ENCODE data around the gene TRIM41.

Gene TRIM41

GRCh38 chr5:181231432-181231831 lies 8.4 kb downstream of the TRIM41 start (continued):
- TF ChIP-seq SP2 (tag by site-specific recombination; IDR thresholded peaks at IDR 0.05), result 0 out of 2 replicates have a peak, but pooled peaks have one; percentile 13
- TF ChIP-seq, protein P1, sequence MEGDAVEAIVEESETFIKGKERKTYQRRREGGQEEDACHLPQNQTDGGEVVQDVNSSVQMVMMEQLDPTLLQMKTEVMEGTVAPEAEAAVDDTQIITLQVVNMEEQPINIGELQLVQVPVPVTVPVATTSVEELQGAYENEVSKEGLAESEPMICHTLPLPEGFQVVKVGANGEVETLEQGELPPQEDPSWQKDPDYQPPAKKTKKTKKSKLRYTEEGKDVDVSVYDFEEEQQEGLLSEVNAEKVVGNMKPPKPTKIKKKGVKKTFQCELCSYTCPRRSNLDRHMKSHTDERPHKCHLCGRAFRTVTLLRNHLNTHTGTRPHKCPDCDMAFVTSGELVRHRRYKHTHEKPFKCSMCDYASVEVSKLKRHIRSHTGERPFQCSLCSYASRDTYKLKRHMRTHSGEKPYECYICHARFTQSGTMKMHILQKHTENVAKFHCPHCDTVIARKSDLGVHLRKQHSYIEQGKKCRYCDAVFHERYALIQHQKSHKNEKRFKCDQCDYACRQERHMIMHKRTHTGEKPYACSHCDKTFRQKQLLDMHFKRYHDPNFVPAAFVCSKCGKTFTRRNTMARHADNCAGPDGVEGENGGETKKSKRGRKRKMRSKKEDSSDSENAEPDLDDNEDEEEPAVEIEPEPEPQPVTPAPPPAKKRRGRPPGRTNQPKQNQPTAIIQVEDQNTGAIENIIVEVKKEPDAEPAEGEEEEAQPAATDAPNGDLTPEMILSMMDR (tag by site-specific recombination; IDR thresholded peaks at IDR 0.05), result no peak

- peaks cover 17 to 80% of the 10 kb centered on the region in 2 experiments for H3K36me3 ChIP-seq (ENCODE audit: control insufficient read depth in 2 of 2, insufficient read depth in 1 of 2, low read length in 2 of 2)
- CTCF ChIA-PET, result no interaction called here
- POLR2A ChIA-PET, result interaction anchor here (2.2 kb wide), 1 partner anchor 9 kb away, joined by 6 read pairs; no protein-coding TSS in a partner anchor
- no peaks in the 10 kb centered on the region for H3K4me1 ChIP-seq (ENCODE audit: control insufficient read depth, insufficient read depth, low read length)
- no peak overlapping the region for H3K4me3 ChIP-seq (ENCODE audit: low read depth, low read length)
- H3K27ac ChIP-seq (ENCODE audit: extremely low read depth, low read depth, low read length), result no peak overlapping the region
- TF ChIP-seq, protein P2, sequence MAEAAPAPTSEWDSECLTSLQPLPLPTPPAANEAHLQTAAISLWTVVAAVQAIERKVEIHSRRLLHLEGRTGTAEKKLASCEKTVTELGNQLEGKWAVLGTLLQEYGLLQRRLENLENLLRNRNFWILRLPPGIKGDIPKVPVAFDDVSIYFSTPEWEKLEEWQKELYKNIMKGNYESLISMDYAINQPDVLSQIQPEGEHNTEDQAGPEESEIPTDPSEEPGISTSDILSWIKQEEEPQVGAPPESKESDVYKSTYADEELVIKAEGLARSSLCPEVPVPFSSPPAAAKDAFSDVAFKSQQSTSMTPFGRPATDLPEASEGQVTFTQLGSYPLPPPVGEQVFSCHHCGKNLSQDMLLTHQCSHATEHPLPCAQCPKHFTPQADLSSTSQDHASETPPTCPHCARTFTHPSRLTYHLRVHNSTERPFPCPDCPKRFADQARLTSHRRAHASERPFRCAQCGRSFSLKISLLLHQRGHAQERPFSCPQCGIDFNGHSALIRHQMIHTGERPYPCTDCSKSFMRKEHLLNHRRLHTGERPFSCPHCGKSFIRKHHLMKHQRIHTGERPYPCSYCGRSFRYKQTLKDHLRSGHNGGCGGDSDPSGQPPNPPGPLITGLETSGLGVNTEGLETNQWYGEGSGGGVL (tag by site-specific recombination; IDR thresholded peaks at IDR 0.05), result no peak
- TF ChIP-seq ZNF600 (tag by site-specific recombination; IDR thresholded peaks at IDR 0.05) (peak; percentile 75), KLF17 (tag by site-specific recombination; IDR thresholded peaks at IDR 0.05) (no peak), ZBTB17 (tag by site-specific recombination; IDR thresholded peaks at IDR 0.05) (no peak)
- H3K9me3 ChIP-seq (ENCODE audit: control insufficient read depth, insufficient read depth, low read depth, low read length), result no peaks in the 10 kb centered on the region
Observed at GRCh38 chr5:181232593-181232992, 9.5 kb downstream of the TRIM41 start.

DNA sequence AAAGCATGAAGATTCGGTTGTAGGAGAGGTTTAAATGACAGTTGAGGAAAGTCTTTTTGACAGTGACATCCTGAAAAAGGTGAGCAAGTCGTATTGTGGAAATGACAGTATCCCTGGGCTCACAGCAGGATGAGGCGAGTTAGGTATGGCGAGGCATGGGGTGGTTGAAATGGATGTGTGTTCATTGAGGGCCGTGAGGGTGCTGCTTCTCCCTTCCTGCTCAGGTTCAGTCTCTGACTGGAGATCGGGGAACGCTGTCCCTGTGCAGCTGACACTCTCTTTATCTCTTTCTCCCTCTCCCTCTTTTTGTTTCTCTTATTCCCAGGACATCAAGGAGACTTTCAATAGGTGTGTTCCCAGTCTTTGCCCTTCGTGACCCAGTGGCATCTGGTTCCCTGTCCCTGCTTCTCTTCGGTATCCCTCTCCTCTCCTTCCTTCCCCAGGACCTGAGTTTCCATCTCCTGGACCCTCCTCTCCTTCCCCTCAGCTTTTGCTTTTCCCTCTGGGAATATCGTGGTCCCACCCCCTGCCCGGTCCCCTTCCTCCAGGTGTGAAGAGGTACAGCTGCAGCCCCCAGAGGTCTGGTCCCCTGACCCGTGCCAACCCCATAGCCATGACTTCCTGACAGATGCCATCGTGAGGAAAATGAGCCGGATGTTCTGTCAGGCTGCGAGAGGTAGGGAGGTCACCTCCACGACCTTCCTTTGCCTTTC lies 10.2 kb downstream of the TRIM41 start:
- ChIA-PET POLR2A (interaction anchor here (2.2 to 2.6 kb wide), 2 partner anchors 10 kb away, joined by 6 to 13 read pairs; partner anchors contain the start of gene RACK1), CTCF (no interaction called here)
- Histone ChIP-seq H3K9me3 (ENCODE audit: control insufficient read depth, insufficient read depth, low read depth, low read length) (no peaks in the 10 kb centered on the region), H3K27ac (ENCODE audit: extremely low read depth, low read depth, low read length) (no peak overlapping the region), H3K36me3 (ENCODE audit: control insufficient read depth in 2 of 2, insufficient read depth in 1 of 2, low read length in 2 of 2) (peaks cover 16 to 84% of the 10 kb centered on the region in 2 experiments), H3K4me3 (ENCODE audit: low read depth, low read length) (no peak overlapping the region), H3K4me1 (ENCODE audit: control insufficient read depth, insufficient read depth, low read length) (no peaks in the 10 kb centered on the region)
- TF ChIP-seq GLI2 (tag by site-specific recombination; IDR thresholded peaks at IDR 0.05; ENCODE audit: borderline replicate concordance, low read depth), result no peak
- TF ChIP-seq ZNF768 (tag by site-specific recombination; IDR thresholded peaks at IDR 0.05), result no peak
- TF ChIP-seq IKZF3 (tag by site-specific recombination; IDR thresholded peaks at IDR 0.05), result peak; percentile 62
- no peak for TF ChIP-seq ZXDB (tag by site-specific recombination; IDR thresholded peaks at IDR 0.05)
- no peak for TF ChIP-seq ZNF354C (tag by site-specific recombination; IDR thresholded peaks at IDR 0.05; ENCODE audit: borderline replicate concordance, low read depth)
- no peak for TF ChIP-seq ZNF292 (tag by site-specific recombination; IDR thresholded peaks at IDR 0.05; ENCODE audit: borderline replicate concordance, low read depth)
- TF ChIP-seq BCL11A (tag by site-specific recombination; IDR thresholded peaks at IDR 0.05; ENCODE audit: low read depth), result peak; percentile 46; the same call in 1 of the 2 replicates
- TF ChIP-seq ZNF335 (tag by site-specific recombination; conservative IDR thresholded peaks at IDR 0.05), result no peak
- TF ChIP-seq ZNF426 (tag by site-specific recombination; IDR thresholded peaks at IDR 0.05), result no peak
- no peak for TF ChIP-seq ZNF707 (tag by site-specific recombination; IDR thresholded peaks at IDR 0.05)
- TF ChIP-seq, protein P3, sequence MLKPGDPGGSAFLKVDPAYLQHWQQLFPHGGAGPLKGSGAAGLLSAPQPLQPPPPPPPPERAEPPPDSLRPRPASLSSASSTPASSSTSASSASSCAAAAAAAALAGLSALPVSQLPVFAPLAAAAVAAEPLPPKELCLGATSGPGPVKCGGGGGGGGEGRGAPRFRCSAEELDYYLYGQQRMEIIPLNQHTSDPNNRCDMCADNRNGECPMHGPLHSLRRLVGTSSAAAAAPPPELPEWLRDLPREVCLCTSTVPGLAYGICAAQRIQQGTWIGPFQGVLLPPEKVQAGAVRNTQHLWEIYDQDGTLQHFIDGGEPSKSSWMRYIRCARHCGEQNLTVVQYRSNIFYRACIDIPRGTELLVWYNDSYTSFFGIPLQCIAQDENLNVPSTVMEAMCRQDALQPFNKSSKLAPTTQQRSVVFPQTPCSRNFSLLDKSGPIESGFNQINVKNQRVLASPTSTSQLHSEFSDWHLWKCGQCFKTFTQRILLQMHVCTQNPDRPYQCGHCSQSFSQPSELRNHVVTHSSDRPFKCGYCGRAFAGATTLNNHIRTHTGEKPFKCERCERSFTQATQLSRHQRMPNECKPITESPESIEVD (tag by site-specific recombination; IDR thresholded peaks at IDR 0.05), result no peak
- no peak for TF ChIP-seq SCRT2 (tag by site-specific recombination; IDR thresholded peaks at IDR 0.05)
